Measurements from ENCODE around the gene A4GALT.

The A4GALT gene

GRCh38 chr22:42700901-42701300 is 19.8 kb downstream of the A4GALT start:
- no peak for DNase-seq

- no peak for DNase-seq
Observed at GRCh38 chr22:42700355-42700754, 20.3 kb downstream of the A4GALT start.

GRCh38 chr22:42699976-42700352 is 20.7 kb downstream of the A4GALT start:
- DNase-seq: no peak

- DNase-seq: no peak
Observed at GRCh38 chr22:42699281-42699975, 21.2 kb downstream of the A4GALT start.

- DNase-seq: no peak
Observed at GRCh38 chr22:42697542-42698013, 23.1 kb downstream of the A4GALT start.

DNA sequence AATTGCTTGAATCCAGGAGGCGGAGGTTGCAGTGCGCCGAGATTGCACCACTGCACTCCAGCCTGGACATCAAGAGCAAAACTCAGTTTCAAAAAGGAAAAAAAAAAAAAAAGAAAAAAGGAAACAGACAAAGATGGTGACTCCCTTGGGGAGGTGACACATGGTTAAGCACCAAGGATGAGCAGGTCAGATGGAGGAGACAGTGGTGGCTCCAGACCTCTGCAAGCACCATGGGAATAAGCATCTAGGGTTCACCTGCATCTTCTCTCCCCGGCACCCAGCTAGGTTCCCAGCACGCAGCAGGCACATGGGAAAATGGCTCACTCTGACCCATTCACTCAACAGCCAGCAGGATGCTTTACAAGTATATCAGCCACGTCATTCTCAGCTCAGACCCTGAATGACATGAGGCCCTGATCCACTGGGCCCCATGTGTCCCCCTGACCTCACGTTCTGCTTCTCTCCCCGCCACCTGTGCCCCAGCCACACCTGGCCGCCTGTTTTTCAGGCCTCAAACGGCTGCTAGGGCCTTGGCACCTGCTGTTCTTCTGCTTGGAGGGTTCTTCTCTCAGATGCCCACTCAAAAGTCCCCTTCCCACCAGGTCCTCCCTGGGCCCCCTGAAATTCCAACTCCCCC is 24.2 kb downstream of the A4GALT start:
- DNase-seq: no peak

DNA sequence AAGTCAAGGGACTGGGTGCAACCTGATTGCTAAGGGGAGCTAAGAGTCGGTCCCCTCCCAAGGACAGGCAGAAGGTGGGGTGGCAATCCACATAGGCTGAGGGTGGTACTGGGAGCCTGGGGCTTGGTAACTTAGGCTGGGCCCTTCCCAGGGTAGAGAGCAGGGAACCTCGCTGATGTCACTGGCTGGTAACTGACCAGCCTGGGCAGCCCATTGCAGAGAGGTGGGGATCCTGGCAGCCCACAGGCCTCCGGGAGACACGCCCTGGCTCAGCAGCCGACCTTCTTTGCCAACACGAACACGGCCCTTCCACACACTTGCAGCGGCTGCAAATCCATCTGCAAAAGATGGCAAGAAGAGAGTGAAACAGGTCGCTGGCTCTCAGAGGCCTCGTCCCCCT is 25.4 kb downstream of the A4GALT start:
- DNase-seq: no peak

DNA sequence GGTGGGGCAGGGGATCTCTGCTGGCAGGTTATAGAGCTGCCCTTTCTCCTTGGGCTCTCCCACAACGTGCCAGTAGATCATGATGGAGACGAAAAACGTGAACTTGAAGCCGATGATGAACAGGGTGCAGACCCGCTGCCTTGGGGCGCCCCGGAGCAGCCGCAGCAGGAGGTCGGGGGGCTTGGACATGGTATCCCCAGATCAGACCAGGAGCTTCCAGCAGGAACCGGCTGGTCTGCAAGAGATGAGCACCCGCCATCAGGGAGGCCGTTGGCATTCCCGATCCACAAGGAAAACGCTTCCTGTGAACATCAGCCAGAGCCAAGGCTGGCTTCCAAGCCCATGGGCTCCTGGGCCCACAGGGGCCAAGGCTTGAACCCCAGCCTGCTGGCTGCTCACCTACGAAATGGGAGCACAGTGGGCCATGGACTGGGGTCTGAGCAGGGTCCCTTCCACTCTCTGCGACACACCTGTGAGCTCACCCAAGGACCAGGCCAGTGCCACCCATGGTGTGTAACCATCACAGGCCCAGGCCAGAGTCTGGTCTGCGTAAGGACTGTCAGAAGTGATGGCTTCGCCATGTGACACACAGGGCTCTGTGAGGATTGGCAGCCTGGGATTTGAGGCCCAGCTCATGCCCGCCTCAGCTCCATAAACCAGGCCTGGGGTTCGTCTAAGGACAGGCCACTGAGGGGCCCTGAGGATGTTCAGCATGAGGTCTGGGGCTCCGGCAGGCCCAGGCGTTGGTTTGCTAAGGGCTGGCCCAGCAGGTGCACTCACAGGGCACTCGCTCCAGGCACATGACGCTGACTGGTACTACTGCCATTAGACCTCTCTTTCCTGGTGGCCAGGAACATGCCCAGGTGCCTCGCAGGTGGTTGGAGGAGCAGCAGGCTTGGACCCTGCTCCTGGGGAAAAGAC is 26.6 kb downstream of the A4GALT start:
- no peak for DNase-seq

DNA sequence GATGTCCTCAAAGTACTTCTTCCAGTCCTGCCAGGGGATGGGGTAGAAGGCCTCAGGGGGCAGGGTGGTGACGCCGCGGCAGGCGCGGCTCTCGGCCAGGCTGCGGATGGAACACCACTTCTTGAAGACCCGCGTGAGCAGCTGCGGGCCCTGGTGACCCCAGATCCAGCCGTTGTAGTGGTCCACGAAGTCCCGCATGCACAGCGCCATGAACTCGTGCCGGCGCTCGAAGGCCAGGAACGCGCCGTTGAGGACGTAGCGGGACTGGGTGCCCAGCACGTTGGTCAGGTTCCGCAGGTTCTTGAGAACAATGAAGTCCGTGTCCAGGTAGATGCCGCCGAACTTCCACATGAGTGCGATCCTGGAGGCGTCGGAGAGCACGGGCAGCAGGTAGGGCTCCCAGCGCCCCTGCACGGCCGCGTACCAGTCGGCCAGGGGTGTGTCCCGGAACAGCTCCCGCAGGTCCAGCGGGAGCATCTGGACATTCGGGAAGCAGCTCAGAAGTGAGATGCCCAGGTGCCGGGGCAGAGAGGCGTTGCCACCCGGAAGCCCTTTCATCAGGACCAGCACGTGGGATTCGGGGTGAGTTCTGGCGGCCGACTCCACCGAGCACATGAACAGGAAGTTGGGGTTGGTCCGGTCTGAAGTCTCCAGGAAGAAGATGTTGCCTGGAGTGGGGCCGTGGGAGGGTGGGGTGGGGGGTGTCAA is 27.5 kb downstream of the A4GALT start:
- no peak for DNase-seq

GRCh38 chr22:42692239-42693054 is 28.2 kb downstream of the A4GALT start:
- DNase-seq: no peak

DNA sequence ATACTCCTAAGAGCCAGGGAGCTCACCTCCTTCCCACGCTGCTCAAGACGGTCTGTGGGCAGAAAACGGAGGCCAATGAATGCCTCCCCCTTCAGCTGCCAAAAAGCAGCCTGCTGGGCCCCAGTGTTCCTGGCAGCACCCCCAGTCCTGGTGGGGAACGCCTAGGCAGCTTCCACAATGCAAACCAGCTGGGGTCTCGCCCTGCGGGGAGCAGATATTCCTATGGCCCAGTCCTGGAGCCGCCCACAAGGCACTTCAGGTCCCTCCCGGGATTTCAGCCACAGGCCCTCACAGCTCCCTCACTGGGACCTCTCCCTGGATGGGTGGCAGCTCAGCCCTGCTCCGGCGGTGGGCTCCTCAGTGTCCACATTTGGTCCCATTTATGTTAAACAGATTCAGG is 29.2 kb downstream of the A4GALT start:
- DNase-seq: no peak

GRCh38 chr22:42688241-42689211 is 32.1 kb downstream of the A4GALT start:
- no peak for DNase-seq

DNA sequence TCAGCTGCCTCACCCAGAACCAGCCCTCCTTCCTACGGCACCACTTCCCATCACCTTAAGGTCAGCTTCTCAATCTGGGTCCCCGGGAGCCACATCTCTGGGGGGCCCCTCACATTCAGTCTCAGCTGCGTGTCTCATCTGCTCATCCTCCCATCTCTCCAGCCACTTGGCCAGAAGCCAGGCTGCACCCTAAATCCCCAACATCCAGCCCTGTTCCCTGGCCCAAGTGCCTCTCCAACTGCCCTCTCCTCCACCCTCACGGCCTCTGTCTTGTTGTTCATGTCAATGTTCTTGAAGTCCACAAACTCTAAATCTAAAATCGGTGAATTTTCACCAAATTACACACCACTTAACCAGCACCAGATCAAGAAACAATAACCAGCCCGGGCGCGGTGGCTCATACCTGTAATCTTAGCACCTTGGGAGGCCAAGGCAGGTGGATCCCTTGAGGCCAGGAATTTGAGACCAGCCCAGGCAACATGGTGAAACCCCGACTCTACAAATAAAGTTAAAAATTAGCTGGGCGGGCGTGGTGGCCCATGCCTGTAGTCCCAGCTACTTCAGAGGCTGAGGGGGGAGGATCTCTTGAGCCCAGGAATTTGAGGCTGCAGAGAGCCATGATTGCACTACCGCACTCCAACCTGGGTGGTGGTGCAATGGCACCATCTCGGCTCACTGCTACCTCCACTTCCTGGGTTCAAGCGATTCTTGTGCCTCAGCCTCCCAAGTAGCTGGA is 33.7 kb downstream of the A4GALT start:
- DNase-seq: no peak

- DNase-seq: no peak
Observed at GRCh38 chr22:42685941-42686653, 34.6 kb downstream of the A4GALT start.

GRCh38 chr22:42684462-42685195 is 36.0 kb downstream of the A4GALT start:
- no peak for DNase-seq

- DNase-seq: no peak
Observed at GRCh38 chr22:42683578-42684283, 36.9 kb downstream of the A4GALT start.

GRCh38 chr22:42682113-42682851 is 38.4 kb downstream of the A4GALT start:
- no peak for DNase-seq

All from T-helper 2 cell (primary cell).